Astrocyte (in vitro differentiated cells and primary cell): ENCODE measurements around the gene COQ9. TPM values are rescaled to one million over a fixed set of nuclear protein-coding genes. Genes with fewer than 3 reads are reported as not detected.

Experiments
- DNase-seq: peaks from one replicate; pipeline ENCODE4 v3.0.0-alpha.2; 2010; ENCODE audit warnings: low read depth
- FAIRE-seq: peaks from 2 replicates; lab custom pipeline; 2011; peaks lifted over from hg19 to GRCh38; lab: Jason Lieb, UNC
- H2AFZ ChIP-seq: 2 replicates; pipeline ENCODE4 v1.6.0; 2012; ENCODE audit warnings: low read depth, low read length, inconsistent platforms
- H3K27ac ChIP-seq: 2 replicates; pipeline ENCODE4 v1.5.1; 2011; ENCODE audit warnings: low read depth, low read length, inconsistent platforms
- H3K27me3 ChIP-seq: 2 replicates; pipeline ENCODE4 v1.6.0; 2011; ENCODE audit warnings: low read length, inconsistent platforms; ENCODE audit not compliant: insufficient read depth
- H3K36me3 ChIP-seq: 2 replicates; pipeline ENCODE4 v1.5.1; 2011; ENCODE audit warnings: low read length, inconsistent platforms; ENCODE audit not compliant: insufficient read depth
- H3K4me1 ChIP-seq: 2 replicates; pipeline ENCODE4 v1.5.1; 2011; ENCODE audit warnings: low read length, inconsistent platforms; ENCODE audit not compliant: insufficient read depth
- H3K4me2 ChIP-seq: 2 replicates; pipeline ENCODE4 v1.6.0; 2012; ENCODE audit warnings: low read length, inconsistent platforms
- H3K4me3 ChIP-seq: 2 replicates; pipeline ENCODE4 v1.5.1; 2011; ENCODE audit warnings: low read depth, mild to moderate bottlenecking, low read length, inconsistent platforms; ENCODE audit not compliant: insufficient read depth
- H3K79me2 ChIP-seq: 2 replicates; pipeline ENCODE4 v1.6.0; 2012; ENCODE audit warnings: mild to moderate bottlenecking, low read length, inconsistent platforms; ENCODE audit not compliant: insufficient read depth
- H3K9ac ChIP-seq: 2 replicates; pipeline ENCODE4 v1.6.0; 2012; ENCODE audit warnings: mild to moderate bottlenecking, low read length, inconsistent platforms
- H3K9me3 ChIP-seq: 2 replicates; pipeline ENCODE4 v1.5.1; 2012; ENCODE audit warnings: low read depth, mild to moderate bottlenecking, low read length, inconsistent platforms; ENCODE audit not compliant: insufficient read depth
- H4K20me1 ChIP-seq: 2 replicates; pipeline ENCODE4 v1.6.0; 2012; ENCODE audit warnings: low read length, inconsistent platforms; ENCODE audit not compliant: insufficient read depth
- H3K27ac Mint-ChIP-seq: one replicate; pipeline ENCODE4 v1.8.0; 2021; ENCODE audit warnings: mild to moderate bottlenecking, mixed read lengths; ENCODE audit not compliant: unreplicated experiment
- H3K27me3 Mint-ChIP-seq: one replicate; pipeline ENCODE4 v1.8.0; 2021; ENCODE audit warnings: low read depth, mixed read lengths; ENCODE audit not compliant: unreplicated experiment
- H3K36me3 Mint-ChIP-seq: one replicate; pipeline ENCODE4 v1.8.0; 2021; ENCODE audit warnings: low read depth, mixed read lengths; ENCODE audit not compliant: unreplicated experiment
- H3K4me1 Mint-ChIP-seq: one replicate; pipeline ENCODE4 v1.8.0; 2021; ENCODE audit warnings: low read depth, mixed read lengths; ENCODE audit not compliant: unreplicated experiment
- H3K4me3 Mint-ChIP-seq: one replicate; pipeline ENCODE4 v1.8.0; 2021; ENCODE audit warnings: mild to moderate bottlenecking, moderate library complexity, mixed read lengths; ENCODE audit not compliant: unreplicated experiment
- H3K9me3 Mint-ChIP-seq: one replicate; pipeline ENCODE4 v1.8.0; 2021; ENCODE audit warnings: mild to moderate bottlenecking, mixed read lengths; ENCODE audit not compliant: unreplicated experiment
- EZH2 ChIP-seq: IDR thresholded peaks from 2 replicates; pipeline ENCODE4 v1.6.1; 2012; ENCODE audit warnings: mild to moderate bottlenecking, low read length, inconsistent platforms; ENCODE audit not compliant: insufficient read depth
- total RNA-seq: library from RNA; stranded (reverse); gene quantifications from 2 replicates; pipeline ENCODE4 v1.2.1, GENCODE V29; 2021
- TF ChIP-seq, protein P1 (sequence below): IDR thresholded peaks from 2 replicates; pipeline ENCODE4 v1.5.1; 2011; ENCODE audit warnings: low read depth, mild to moderate bottlenecking, inconsistent platforms, low read length, moderate library complexity; ENCODE audit not compliant: insufficient read depth

COQ9 gene
- total RNA-seq, 1 donor from 2014 or later = 29.1 TPM

DNA sequence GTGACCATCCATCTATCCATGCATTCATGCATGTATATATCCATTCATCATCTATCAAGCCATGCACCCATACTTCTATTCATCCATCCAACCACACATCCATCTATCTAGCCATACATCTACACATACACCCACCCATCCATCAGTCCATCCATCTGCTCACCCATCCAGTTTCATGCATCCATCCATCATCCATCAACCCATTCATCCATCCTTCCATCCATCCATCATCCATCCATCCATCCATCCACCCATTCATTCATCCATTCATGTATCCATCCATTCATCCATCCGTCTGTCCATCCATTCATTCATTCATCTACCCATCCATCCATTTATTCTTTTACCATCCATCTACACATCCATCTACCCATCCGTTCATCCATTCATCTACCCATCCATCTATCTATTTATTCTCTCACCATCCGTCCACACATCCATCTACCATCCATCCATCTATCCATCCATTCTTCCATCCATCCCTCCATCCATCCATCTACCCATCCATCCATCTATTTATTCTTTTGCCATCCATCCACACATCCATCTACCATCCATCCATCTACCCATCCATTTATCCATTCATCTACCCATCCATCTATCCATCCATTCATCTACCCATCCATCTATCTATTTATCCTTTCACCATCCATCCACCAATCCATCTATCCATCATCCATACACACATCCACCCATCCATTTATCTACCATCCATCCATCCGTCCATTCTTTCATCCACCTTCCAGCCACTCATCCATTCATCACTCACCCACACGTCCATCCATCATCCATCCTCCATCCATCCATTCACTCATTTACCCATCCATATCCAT, 39.5 kb upstream of the COQ9 start:
- no peaks in the 10 kb centered on the region for H3K36me3 Mint-ChIP-seq
- no peak overlapping the region for H3K4me3 Mint-ChIP-seq
- Histone ChIP-seq H3K27ac (no peak overlapping the region), H4K20me1 (no peaks in the 10 kb centered on the region), H3K9me3 (no peaks in the 10 kb centered on the region), H3K4me2 (no peak overlapping the region), H3K4me3 (no peak overlapping the region), H3K36me3 (no peaks in the 10 kb centered on the region), H3K9ac (no peak overlapping the region), H3K27me3 (peaks cover 3% of the 10 kb centered on the region), H3K4me1 (no peaks in the 10 kb centered on the region), H2AFZ (no peak overlapping the region), H3K79me2 (no peaks in the 10 kb centered on the region)
- peaks cover 1% of the 10 kb centered on the region for H3K4me1 Mint-ChIP-seq
- DNase-seq = no peak
- peaks cover 31% of the 10 kb centered on the region for H3K27me3 Mint-ChIP-seq
- TF ChIP-seq, protein P1, sequence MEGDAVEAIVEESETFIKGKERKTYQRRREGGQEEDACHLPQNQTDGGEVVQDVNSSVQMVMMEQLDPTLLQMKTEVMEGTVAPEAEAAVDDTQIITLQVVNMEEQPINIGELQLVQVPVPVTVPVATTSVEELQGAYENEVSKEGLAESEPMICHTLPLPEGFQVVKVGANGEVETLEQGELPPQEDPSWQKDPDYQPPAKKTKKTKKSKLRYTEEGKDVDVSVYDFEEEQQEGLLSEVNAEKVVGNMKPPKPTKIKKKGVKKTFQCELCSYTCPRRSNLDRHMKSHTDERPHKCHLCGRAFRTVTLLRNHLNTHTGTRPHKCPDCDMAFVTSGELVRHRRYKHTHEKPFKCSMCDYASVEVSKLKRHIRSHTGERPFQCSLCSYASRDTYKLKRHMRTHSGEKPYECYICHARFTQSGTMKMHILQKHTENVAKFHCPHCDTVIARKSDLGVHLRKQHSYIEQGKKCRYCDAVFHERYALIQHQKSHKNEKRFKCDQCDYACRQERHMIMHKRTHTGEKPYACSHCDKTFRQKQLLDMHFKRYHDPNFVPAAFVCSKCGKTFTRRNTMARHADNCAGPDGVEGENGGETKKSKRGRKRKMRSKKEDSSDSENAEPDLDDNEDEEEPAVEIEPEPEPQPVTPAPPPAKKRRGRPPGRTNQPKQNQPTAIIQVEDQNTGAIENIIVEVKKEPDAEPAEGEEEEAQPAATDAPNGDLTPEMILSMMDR = no peak
- no peak for TF ChIP-seq EZH2
- H3K27ac Mint-ChIP-seq = no peak overlapping the region
- no peaks in the 10 kb centered on the region for H3K9me3 Mint-ChIP-seq
- FAIRE-seq = no peak

DNA sequence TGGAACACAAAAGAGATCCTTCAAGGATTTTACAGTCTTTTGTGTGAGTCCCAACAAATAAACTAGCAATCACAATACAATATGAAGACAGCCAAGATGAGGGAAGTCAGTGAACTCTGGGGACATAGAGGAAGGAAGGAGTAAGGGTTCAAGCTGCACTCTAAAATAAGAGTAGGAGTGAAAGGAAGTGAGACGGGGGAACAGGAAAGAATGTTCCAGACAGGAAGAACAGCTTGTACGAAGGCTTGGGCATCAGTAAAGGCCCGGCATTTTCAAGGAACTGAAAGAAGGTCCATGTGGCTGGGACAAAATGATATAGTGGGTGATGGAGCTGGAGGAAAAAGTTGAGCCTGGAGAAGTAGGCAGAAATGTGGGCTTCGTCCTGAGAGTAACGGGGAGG, 38.2 kb upstream of the COQ9 start:
- H3K9ac ChIP-seq = no peak overlapping the region
- DNase-seq (no peak), FAIRE-seq (no peak)
- no peak for TF ChIP-seq EZH2
- TF ChIP-seq, protein P1 = no peak
- H3K36me3 ChIP-seq = no peaks in the 10 kb centered on the region
- H4K20me1 ChIP-seq = no peaks in the 10 kb centered on the region
- H3K27me3 ChIP-seq = peaks cover 3% of the 10 kb centered on the region
- H3K9me3 ChIP-seq = no peaks in the 10 kb centered on the region
- H3K4me2 ChIP-seq = no peak overlapping the region
- Mint-ChIP-seq H3K9me3 (no peaks in the 10 kb centered on the region), H3K36me3 (no peaks in the 10 kb centered on the region), H3K27me3 (peaks cover 36% of the 10 kb centered on the region), H3K4me3 (peak overlapping the region; percentile 7), H3K27ac (no peak overlapping the region), H3K4me1 (peaks cover 1% of the 10 kb centered on the region)
- H3K4me3 ChIP-seq = no peak overlapping the region
- H3K27ac ChIP-seq = no peak overlapping the region
- H3K4me1 ChIP-seq = no peaks in the 10 kb centered on the region
- H3K79me2 ChIP-seq = no peaks in the 10 kb centered on the region
- no peak overlapping the region for H2AFZ ChIP-seq
